Activated CD4-positive, alpha-beta memory T cell treated with anti-CD3 and anti-CD28 coated beads, Interleukin-2, amount 10 ng/mL, durations not matched to agents 7 days and 5 days (primary cell): ENCODE data around the gene IL18. TPM values are rescaled to one million over a fixed set of nuclear protein-coding genes. Genes with fewer than 3 reads are reported as not detected.
"Not testable (repeated sequence)": the region's sequence is repeated elsewhere in the genome, so short reads cannot be mapped to it uniquely, and the experiment has no call there.

Source experiments
- CTCF ChIA-PET: fragments of 350-600 bp; sonication (Branson Sonifier 250); formaldehyde crosslinking; loops from one replicate; lab custom pipeline; 2021; ENCODE audit warnings: antibody characterized with exemption, inconsistent platforms; lab: Charles Lee
- POLR2A ChIA-PET: fragments of 350-600 bp; sonication (Branson Sonifier 250); formaldehyde crosslinking; loops from one replicate; lab custom pipeline; 2021; ENCODE audit warnings: antibody characterized with exemption; lab: Charles Lee
- DNase-seq: peaks from one replicate; pipeline ENCODE4 v3.0.0-alpha.2; 2020
- H3K27ac Mint-ChIP-seq: one replicate; pipeline ENCODE4 v1.8.0; 2021; ENCODE audit warnings: mild to moderate bottlenecking, mixed read lengths
- H3K27me3 Mint-ChIP-seq: one replicate; pipeline ENCODE4 v1.8.0; 2021; ENCODE audit warnings: mixed read lengths
- H3K36me3 Mint-ChIP-seq: one replicate; pipeline ENCODE4 v1.8.0; 2021; ENCODE audit warnings: low read depth, mixed read lengths
- H3K4me1 Mint-ChIP-seq: one replicate; pipeline ENCODE4 v1.8.0; 2021; ENCODE audit warnings: mixed read lengths
- H3K4me3 Mint-ChIP-seq: one replicate; pipeline ENCODE4 v1.8.0; 2021; ENCODE audit warnings: mild to moderate bottlenecking, mixed read lengths
- H3K9me3 Mint-ChIP-seq: one replicate; pipeline ENCODE4 v1.8.0; 2021; ENCODE audit warnings: mixed read lengths
- total RNA-seq, 2 experiments: library from RNA; stranded (reverse); gene quantifications; one replicate each; pipeline ENCODE4 v1.2.3, GENCODE V29; 2021

IL18 gene
- total RNA-seq, 2 experiments from 2014 or later = not detected

DNA sequence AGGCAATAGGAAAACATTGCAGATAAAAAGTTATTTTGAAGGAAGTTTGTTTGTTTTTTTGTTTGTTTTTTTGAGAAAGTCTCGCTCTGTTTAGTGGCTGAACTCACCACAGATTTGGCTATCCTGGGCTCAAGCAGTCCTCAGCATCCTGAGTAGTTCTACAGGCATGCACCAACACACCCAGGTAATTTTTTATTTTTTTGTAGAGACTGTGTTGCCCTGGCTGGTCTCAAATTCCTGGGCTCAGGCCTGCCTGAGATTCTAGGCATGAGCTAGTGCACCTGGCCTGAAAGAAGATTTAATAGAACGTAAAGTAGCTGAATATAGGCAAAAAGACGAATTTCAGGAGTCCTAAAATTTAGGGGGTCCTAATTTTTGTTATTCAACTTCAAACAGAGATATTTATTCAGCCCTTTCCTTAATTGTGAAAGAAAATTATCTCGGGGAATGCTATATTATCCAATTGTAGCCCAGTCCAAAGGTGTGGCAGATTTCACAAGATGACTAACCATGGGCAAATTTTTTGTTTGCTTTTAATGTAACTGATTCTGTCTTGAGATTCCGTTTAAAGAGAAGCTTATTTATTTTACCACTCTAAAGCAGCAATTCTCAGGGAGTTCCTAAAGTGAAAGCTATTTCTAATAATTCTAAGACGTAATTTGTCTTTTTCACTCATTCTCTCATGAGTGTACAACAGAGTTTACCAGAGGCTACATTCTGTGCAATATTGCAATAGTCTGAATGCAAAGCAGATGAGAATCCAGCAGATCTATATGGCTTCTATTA is 940 bp downstream of the IL18 start:
- Mint-ChIP-seq H3K27me3 (peaks cover 17% of the 10 kb centered on the region), H3K9me3 (no peaks in the 10 kb centered on the region), H3K36me3 (no peaks in the 10 kb centered on the region), H3K27ac (no peak overlapping the region), H3K4me1 (no peaks in the 10 kb centered on the region), H3K4me3 (no peak overlapping the region)
- ChIA-PET POLR2A (no interaction called here), CTCF (no interaction called here)
- DNase-seq = no peak

DNA sequence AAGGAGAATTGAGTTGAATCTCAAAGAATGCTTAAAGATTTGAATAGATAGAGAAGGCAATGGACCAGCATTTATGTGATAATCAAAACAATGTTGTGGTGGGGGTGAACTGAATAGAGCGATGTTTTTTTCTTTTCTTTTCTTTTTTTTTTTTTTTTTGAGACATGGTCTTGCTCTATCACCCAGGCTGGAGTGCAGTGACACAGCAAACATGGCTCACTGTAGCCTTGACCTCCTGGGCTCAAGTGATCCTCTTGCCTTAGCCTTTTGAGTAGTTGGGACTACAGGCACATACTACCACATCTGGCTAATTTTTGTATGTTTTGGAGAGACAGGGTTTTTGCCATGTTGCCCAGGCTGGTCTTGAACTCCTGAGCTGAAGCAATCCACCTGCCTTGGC is 1.7 kb downstream of the IL18 start:
- POLR2A ChIA-PET, H3K9me3 Mint-ChIP-seq, H3K4me1 Mint-ChIP-seq, H3K4me3 Mint-ChIP-seq, DNase-seq, H3K36me3 Mint-ChIP-seq, H3K27ac Mint-ChIP-seq, CTCF ChIA-PET: not testable (repeated sequence)
- H3K27me3 Mint-ChIP-seq = peaks cover 17% of the 10 kb centered on the region

DNA sequence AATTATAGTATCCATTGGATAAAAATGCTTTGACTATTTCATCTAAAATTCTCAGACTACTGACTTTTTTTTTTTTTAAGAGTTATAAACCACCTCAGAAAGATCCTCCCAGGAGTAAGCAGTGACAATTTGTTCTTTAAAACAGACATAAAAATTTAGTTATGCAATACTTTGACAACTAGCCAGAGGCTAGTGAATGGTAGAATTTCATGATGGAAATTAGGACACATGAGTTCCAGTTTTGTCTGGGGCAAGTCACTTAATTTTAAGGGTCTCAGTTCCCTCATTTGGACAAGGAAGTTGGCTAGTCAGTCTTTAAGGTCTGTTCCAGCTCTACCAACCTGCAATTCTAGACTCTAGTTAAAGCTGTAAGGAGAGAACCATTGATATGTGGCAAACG is 2.9 kb downstream of the IL18 start:
- Mint-ChIP-seq H3K36me3 (no peaks in the 10 kb centered on the region), H3K9me3 (no peaks in the 10 kb centered on the region), H3K4me1 (peaks cover 2% of the 10 kb centered on the region), H3K27me3 (peaks cover 17% of the 10 kb centered on the region), H3K4me3 (no peak overlapping the region), H3K27ac (no peak overlapping the region)
- no peak for DNase-seq
- ChIA-PET POLR2A (no interaction called here), CTCF (no interaction called here)

DNA sequence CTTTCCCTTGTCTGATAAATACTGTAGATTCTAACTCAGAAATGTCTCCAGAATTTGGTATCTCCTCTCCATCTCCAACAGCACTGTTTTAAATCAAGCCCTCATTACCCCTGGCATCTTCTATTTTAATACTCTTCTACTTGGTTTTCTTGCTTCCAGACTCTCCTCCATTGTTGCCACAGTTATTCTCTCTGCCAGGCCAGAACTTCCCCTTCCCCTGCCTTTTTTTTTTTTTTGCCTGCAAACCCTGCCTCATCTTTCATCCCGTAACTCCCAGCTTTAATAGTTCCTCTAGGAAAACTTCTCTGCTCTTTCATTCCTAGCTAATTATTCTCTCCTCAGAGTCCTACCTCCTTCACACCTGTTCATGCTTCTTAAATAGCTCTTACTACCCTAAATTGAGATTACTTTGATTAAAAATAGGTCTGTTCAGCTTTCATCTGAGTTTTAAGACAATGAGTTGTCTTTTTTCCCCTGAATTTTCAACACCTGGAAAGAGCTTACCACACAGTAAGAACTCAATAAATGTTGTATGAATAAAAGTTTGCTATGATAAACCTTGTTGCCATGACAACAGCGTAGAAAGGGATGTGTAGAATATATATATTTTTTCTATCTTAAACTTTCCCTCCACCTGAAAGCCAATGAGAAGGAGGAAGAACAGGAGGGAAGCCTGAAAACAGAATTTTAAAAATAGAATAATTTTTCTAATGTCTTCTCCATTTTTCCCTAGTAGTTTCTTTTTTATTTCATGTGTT is 3.6 kb downstream of the IL18 start:
- ChIA-PET POLR2A (no interaction called here), CTCF (no interaction called here)
- Mint-ChIP-seq H3K27me3 (peaks cover 17% of the 10 kb centered on the region), H3K9me3 (no peaks in the 10 kb centered on the region), H3K4me3 (no peak overlapping the region), H3K4me1 (peaks cover 2% of the 10 kb centered on the region), H3K27ac (no peak overlapping the region), H3K36me3 (no peaks in the 10 kb centered on the region)
- DNase-seq = no peak

DNA sequence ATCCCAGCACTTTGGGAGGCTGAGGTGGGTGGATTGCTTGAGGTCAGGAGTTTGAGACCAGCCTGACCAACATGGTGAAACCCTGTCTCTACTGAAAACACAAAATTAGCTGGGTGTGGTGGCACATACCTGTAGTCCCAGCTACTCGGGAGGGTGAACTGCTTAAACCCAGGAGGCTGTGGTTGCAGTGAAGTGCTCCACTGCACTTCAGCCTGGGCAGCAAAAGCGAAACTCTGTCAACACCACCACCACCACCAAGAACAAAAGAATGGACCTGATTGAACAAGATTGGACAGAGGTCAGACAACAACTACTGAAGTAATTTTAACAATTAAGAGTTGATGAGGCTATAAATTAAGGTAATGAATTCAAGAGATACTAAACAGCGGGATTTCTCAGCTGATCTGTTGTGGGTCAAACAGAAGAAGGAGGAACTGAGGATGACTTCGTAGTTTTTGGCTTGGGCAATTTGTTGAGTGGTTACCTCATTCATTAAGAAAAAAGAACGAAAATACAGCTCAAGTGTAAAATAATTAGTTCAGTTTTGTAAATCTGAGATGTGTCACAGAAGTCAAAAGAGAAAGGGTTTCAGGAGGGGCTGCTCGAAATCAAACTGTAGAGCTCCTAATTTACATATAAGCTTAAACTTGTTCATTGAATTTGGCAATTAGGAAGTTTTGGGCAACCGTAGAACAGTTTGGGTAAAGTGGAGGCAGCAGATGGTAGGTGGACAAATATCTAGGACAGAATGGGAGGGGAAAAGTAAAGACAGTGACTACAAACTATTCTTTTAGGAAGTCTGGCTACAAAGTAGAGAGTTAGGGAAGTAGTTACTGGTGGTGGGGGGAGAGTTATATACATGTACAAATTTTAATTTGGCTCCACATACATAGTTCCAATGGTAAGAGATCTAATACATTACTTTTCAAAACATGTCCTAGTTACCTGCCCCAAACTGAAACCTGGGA is 4.5 kb downstream of the IL18 start:
- no peak for DNase-seq
- no peaks in the 10 kb centered on the region for H3K36me3 Mint-ChIP-seq
- H3K27ac Mint-ChIP-seq = no peak overlapping the region
- H3K4me1 Mint-ChIP-seq = peaks cover 2% of the 10 kb centered on the region
- peaks cover 17% of the 10 kb centered on the region for H3K27me3 Mint-ChIP-seq
- POLR2A ChIA-PET = no interaction called here
- H3K4me3 Mint-ChIP-seq = no peak overlapping the region
- CTCF ChIA-PET = interaction anchor here (0.9 kb wide), 1 partner anchor 46 kb away, joined by 4 read pairs; no protein-coding TSS in a partner anchor
- no peaks in the 10 kb centered on the region for H3K9me3 Mint-ChIP-seq

DNA sequence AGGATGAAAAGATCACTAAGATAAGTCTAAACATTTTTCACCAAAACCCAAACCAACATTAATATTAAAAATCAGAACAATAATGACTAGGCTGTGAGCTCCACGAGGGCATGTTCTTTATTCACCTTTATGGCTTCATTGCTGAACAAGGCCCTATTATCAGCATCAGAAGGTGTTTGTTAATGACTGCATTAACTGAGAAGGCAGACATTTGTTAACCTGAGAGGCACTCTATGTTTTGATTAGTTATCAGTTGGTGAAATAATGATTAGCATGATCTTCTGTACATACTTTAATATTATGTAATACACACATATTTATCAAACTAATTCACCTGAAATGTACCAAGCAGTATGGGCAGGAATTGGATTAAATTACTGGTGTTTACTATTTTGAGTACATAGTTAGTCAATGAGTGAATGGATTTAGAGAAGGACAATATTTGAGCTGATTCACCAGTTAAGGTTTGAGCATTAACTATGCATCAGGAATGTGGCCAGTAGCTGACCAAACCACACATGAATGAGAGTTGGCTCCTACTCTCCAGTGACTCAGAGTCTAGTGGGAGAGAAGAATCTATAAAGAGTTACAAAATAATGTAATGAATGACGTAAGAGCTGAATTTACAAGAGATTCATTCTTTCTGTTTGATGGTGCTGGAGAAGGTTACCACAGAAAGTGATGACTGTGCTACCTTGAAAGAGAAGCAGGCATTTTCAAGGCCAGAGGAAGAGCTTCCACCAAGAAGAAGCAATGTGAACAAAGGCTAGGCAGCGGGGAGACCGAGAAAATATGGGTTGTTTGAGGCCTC is 6.7 kb downstream of the IL18 start:
- H3K27ac Mint-ChIP-seq = no peak overlapping the region
- H3K4me3 Mint-ChIP-seq = no peak overlapping the region
- POLR2A ChIA-PET = no interaction called here
- peaks cover 2% of the 10 kb centered on the region for H3K4me1 Mint-ChIP-seq
- CTCF ChIA-PET = interaction anchor here (0.5 to 2.3 kb wide), 5 partner anchors 15 to 75 kb away, joined by 3 to 9 read pairs (median 3); no protein-coding TSS in a partner anchor
- DNase-seq = no peak
- no peaks in the 10 kb centered on the region for H3K36me3 Mint-ChIP-seq
- peaks cover 3% of the 10 kb centered on the region for H3K27me3 Mint-ChIP-seq
- H3K9me3 Mint-ChIP-seq = no peaks in the 10 kb centered on the region

DNA sequence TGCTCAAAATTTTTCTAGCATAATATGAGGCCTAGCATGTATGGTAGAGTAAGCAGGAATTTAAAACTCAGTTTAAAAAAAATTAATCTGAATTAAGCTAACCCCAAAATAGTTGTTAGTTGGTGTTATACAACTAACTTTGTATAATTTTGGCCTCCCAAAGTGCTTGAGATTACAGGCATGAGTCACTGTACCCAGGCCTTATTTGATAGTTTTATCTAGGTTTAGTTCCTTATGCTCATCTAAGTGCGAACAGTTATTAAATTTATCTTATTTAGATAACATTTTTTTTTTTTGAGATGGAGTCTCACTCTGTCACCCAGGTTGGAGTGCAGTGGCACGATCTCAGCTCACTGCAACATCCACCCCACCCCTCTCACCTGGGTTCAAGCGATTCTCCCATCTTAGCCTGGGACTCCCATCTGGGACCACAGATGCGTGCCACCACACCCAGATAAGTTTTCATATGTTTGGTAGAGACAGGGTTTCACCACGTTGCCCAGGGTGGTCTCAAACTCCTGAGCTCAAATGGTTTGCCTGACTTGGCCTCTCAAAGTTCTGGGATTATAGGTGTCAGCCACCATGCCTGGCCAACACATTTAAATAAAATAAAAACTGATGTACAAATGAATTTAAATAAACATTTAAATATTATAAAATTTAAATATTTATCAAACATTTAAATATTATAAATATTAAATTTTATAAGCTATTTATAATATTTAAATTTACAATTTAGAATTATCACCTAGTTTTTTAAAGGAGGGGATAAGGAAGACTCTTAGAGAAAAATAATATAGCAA is 7.5 kb downstream of the IL18 start:
- Mint-ChIP-seq H3K27me3 (peaks cover 1% of the 10 kb centered on the region), H3K4me3 (no peak overlapping the region), H3K4me1 (peaks cover 2% of the 10 kb centered on the region), H3K27ac (no peak overlapping the region), H3K36me3 (no peaks in the 10 kb centered on the region), H3K9me3 (no peaks in the 10 kb centered on the region)
- ChIA-PET POLR2A (no interaction called here), CTCF (interaction anchor here (1.5 to 2.3 kb wide), 3 partner anchors 16 to 42 kb away, joined by 3 to 9 read pairs (median 3); no protein-coding TSS in a partner anchor)
- DNase-seq = no peak

DNA sequence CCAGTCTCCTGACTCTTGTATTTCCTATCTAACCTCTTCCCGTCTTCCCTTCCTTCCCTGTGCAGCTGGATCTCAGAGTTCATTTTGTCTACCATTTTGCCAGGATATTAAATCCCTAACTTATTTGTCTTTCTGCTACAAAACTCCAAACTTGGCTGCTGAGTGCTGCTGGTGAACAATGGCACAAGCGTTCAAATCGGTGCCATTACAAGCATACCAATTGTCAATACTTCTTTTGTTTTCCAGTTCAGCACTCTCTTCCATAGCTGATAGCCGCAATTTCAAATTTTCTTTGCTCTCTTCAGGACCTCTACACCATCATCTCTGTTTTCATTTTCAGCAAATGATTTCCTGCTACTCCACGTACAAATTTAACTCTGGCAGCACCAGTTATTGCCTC is 13.4 kb downstream of the IL18 start:
- Mint-ChIP-seq H3K27ac (no peak overlapping the region), H3K4me1 (no peaks in the 10 kb centered on the region), H3K36me3 (no peaks in the 10 kb centered on the region), H3K27me3 (no peaks in the 10 kb centered on the region), H3K9me3 (no peaks in the 10 kb centered on the region), H3K4me3 (no peak overlapping the region)
- no peak for DNase-seq
- ChIA-PET CTCF (no interaction called here), POLR2A (no interaction called here)

DNA sequence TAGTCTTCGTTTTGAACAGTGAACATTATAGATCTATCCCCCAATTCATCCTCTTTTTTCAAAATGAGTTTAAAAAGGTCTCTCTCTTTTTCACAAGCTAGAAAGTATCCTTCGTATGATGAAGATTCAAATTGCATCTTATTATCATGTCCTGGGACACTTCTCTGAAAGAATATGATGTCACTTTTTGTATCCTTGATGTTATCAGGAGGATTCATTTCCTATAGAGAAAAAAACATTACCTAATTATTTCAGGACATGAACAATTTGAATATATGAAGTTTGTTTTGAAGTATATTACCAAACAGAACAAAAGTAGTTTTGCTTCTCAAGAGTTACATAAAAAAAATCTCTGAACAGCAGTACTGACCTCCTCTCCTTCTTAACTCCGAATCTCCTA is 20.3 kb downstream of the IL18 start:
- Mint-ChIP-seq H3K9me3 (peaks cover 2% of the 10 kb centered on the region), H3K36me3 (no peaks in the 10 kb centered on the region), H3K4me1 (no peaks in the 10 kb centered on the region), H3K27me3 (peaks cover 1% of the 10 kb centered on the region), H3K27ac (no peak overlapping the region), H3K4me3 (no peak overlapping the region)
- CTCF ChIA-PET = interaction anchor here (1.1 kb wide), 1 partner anchor 29 kb away, joined by 3 read pairs; no protein-coding TSS in a partner anchor
- POLR2A ChIA-PET = no interaction called here
- no peak for DNase-seq

DNA sequence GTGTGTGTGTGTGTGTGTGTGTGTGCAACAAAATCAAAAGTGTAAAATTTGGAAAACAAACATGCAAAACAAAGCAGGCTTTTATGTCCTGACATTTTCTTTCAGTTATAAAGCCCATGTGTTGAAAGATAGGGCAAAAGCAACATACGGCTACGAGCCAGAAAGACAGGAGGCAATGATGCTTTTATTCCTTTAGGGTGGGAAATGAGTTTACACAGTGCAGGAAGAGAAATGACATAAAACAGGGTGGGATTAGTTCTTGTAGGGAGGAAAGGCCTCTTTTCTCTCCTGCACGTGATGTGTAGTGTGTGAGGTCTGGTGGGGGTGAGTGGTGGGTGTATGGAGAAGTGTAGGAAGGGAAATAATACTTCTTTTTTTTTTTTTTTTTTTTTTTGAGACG is 29.4 kb downstream of the IL18 start:
- H3K36me3 Mint-ChIP-seq = no peaks in the 10 kb centered on the region
- ChIA-PET POLR2A (no interaction called here), CTCF (no interaction called here)
- no peak overlapping the region for H3K4me3 Mint-ChIP-seq
- H3K27me3 Mint-ChIP-seq = no peaks in the 10 kb centered on the region
- H3K27ac Mint-ChIP-seq = no peak overlapping the region
- peaks cover 12% of the 10 kb centered on the region for H3K4me1 Mint-ChIP-seq
- H3K9me3 Mint-ChIP-seq = no peaks in the 10 kb centered on the region
- DNase-seq = no peak

DNA sequence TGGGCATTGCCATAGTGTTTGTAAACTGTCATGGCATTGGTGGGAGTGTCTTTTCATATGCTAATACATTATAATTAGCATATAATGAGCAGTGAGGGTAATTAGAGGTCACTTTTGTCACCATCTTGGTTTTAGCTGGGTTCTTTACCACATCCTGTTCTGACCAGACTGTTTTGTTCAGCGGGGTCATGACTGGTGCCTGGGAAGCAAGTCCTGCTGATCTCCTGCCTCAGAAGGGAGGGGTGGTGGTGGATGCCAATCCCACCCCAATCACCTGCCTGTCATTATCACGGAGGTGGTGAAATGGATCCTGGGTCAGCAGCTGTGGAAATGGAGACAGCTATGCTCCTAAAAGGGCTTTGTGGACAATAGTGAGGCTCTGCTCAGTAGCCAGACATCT is 31.2 kb downstream of the IL18 start:
- no peak for DNase-seq
- Mint-ChIP-seq H3K9me3 (no peaks in the 10 kb centered on the region), H3K36me3 (no peaks in the 10 kb centered on the region), H3K27ac (no peak overlapping the region), H3K4me1 (peaks cover 12% of the 10 kb centered on the region), H3K27me3 (no peaks in the 10 kb centered on the region), H3K4me3 (no peak overlapping the region)
- ChIA-PET CTCF (no interaction called here), POLR2A (no interaction called here)
